Effector memory CD4-positive, alpha-beta T cell (primary cell): ENCODE results near the gene NPTXR.
A peak's percentile ranks its signal among the peaks of the same experiment; 100 is the strongest.

Experiments
- DNase-seq, 3 donors: peaks; one replicate each; pipeline ENCODE4 v3.0.0-alpha.2; 2020
- H3K27ac ChIP-seq: 2 replicates; pipeline ENCODE4 v1.7.0; 2013; ENCODE audit warnings: mild to moderate bottlenecking, low read length, moderate library complexity; ENCODE audit not compliant: insufficient read depth, poor library complexity, severe bottlenecking
- H3K27me3 ChIP-seq: replicated peaks from 2 replicates; pipeline ENCODE4 v1.7.0; 2013; ENCODE audit warnings: mild to moderate bottlenecking, low read length; ENCODE audit not compliant: insufficient read depth, control insufficient read depth, poor library complexity, severe bottlenecking
- H3K36me3 ChIP-seq: 2 replicates; pipeline ENCODE4 v1.7.0; 2013; ENCODE audit warnings: mild to moderate bottlenecking, low read length, moderate library complexity; ENCODE audit not compliant: control insufficient read depth, insufficient read depth
- H3K4me1 ChIP-seq: 2 replicates; pipeline ENCODE4 v1.7.0; 2013; ENCODE audit warnings: low read length, mild to moderate bottlenecking; ENCODE audit not compliant: control insufficient read depth, insufficient read depth, poor library complexity, severe bottlenecking
- H3K4me3 ChIP-seq: 2 replicates; pipeline ENCODE4 v1.7.0; 2013; ENCODE audit warnings: low read length, low read depth, mild to moderate bottlenecking; ENCODE audit not compliant: insufficient read depth, poor library complexity, severe bottlenecking
- H3K9me3 ChIP-seq: 2 replicates; pipeline ENCODE4 v1.7.0; 2013; ENCODE audit warnings: mild to moderate bottlenecking, low read length, moderate library complexity; ENCODE audit not compliant: control insufficient read depth

NPTXR gene

GRCh38 chr22:38868886-38869381, 25.1 kb upstream of the NPTXR start:
- Histone ChIP-seq H3K36me3 (peaks cover 44% of the 10 kb centered on the region), H3K9me3 (no peaks in the 10 kb centered on the region), H3K27me3 (no peaks in the 10 kb centered on the region), H3K4me1 (peaks cover 41% of the 10 kb centered on the region), H3K4me3 (no peak overlapping the region), H3K27ac (no peak overlapping the region)
- peak; percentile 56 to 77 (median 62) for DNase-seq

- DNase-seq, result no peak
These were observed 24.5 kb upstream of the NPTXR start for GRCh38 chr22:38868286-38868721.

GRCh38 chr22:38867471-38868285, 23.9 kb upstream of the NPTXR start:
- DNase-seq, result no peak
- no peak overlapping the region for H3K4me3 ChIP-seq
- H3K4me1 ChIP-seq, result peaks cover 30% of the 10 kb centered on the region
- peaks cover 44% of the 10 kb centered on the region for H3K36me3 ChIP-seq
- H3K9me3 ChIP-seq, result no peaks in the 10 kb centered on the region
- H3K27ac ChIP-seq, result no peak overlapping the region
- no peaks in the 10 kb centered on the region for H3K27me3 ChIP-seq

More at GRCh38 chr22:38868286-38868721, 24.5 kb upstream of the NPTXR start:
- Histone ChIP-seq H3K27ac (no peak overlapping the region), H3K36me3 (peaks cover 44% of the 10 kb centered on the region), H3K4me1 (peaks cover 36% of the 10 kb centered on the region), H3K4me3 (no peak overlapping the region), H3K9me3 (no peaks in the 10 kb centered on the region), H3K27me3 (no peaks in the 10 kb centered on the region)

GRCh38 chr22:38867124-38867455, 23.3 kb upstream of the NPTXR start:
- Histone ChIP-seq H3K9me3 (no peaks in the 10 kb centered on the region), H3K27me3 (no peaks in the 10 kb centered on the region), H3K27ac (no peak overlapping the region), H3K36me3 (peaks cover 44% of the 10 kb centered on the region), H3K4me3 (no peak overlapping the region), H3K4me1 (peaks cover 30% of the 10 kb centered on the region)
- DNase-seq, result no peak

- DNase-seq, result no peak
- Histone ChIP-seq H3K27ac (no peak overlapping the region), H3K4me1 (peaks cover 29% of the 10 kb centered on the region), H3K36me3 (peaks cover 44% of the 10 kb centered on the region), H3K27me3 (no peaks in the 10 kb centered on the region), H3K9me3 (no peaks in the 10 kb centered on the region), H3K4me3 (no peak overlapping the region)
These were observed 22.7 kb upstream of the NPTXR start for GRCh38 chr22:38866399-38867123.

GRCh38 chr22:38866024-38866398, 22.2 kb upstream of the NPTXR start:
- DNase-seq, result no peak
- no peaks in the 10 kb centered on the region for H3K9me3 ChIP-seq
- H3K4me1 ChIP-seq, result peaks cover 23% of the 10 kb centered on the region
- no peak overlapping the region for H3K4me3 ChIP-seq
- no peaks in the 10 kb centered on the region for H3K27me3 ChIP-seq
- H3K36me3 ChIP-seq, result peaks cover 44% of the 10 kb centered on the region
- H3K27ac ChIP-seq, result no peak overlapping the region

- H3K27ac ChIP-seq, result no peak overlapping the region
- H3K27me3 ChIP-seq, result no peaks in the 10 kb centered on the region
- no peak for DNase-seq
- H3K9me3 ChIP-seq, result no peaks in the 10 kb centered on the region
- H3K4me3 ChIP-seq, result no peak overlapping the region
- peaks cover 17% of the 10 kb centered on the region for H3K4me1 ChIP-seq
- peaks cover 44% of the 10 kb centered on the region for H3K36me3 ChIP-seq
These were observed 21.6 kb upstream of the NPTXR start for GRCh38 chr22:38865201-38866023.

- Histone ChIP-seq H3K36me3 (peaks cover 39% of the 10 kb centered on the region), H3K27me3 (no peaks in the 10 kb centered on the region), H3K9me3 (no peaks in the 10 kb centered on the region), H3K27ac (no peak overlapping the region), H3K4me1 (peaks cover 10% of the 10 kb centered on the region), H3K4me3 (no peak overlapping the region)
- DNase-seq, result no peak
These were observed 20.7 kb upstream of the NPTXR start for GRCh38 chr22:38864361-38865191.

- Histone ChIP-seq H3K4me3 (no peak overlapping the region), H3K27me3 (no peaks in the 10 kb centered on the region), H3K27ac (no peak overlapping the region), H3K9me3 (no peaks in the 10 kb centered on the region), H3K36me3 (peaks cover 37% of the 10 kb centered on the region), H3K4me1 (peaks cover 2% of the 10 kb centered on the region)
- no peak for DNase-seq
These were observed 19.8 kb upstream of the NPTXR start for GRCh38 chr22:38863531-38864131.
